HG03280 (cell line): ENCODE measurements around the gene LRRC15.

Experiments used
- ATAC-seq: cut with Tn5 transposase; IDR thresholded peaks from one replicate; pipeline ENCODE4 v1.9.1; 2021; ENCODE audit warnings: mild to moderate bottlenecking, moderate library complexity; ENCODE audit not compliant: unreplicated experiment

Gene LRRC15

GRCh38 chr3:194320744-194321243, 48.7 kb downstream of the LRRC15 start:
- ATAC-seq: no peak

- no peak for ATAC-seq
Measured at GRCh38 chr3:194320100-194320499, 49.4 kb downstream of the LRRC15 start.

GRCh38 chr3:194318511-194319161, 50.9 kb downstream of the LRRC15 start:
- no peak for ATAC-seq

GRCh38 chr3:194316918-194317317, 52.6 kb downstream of the LRRC15 start:
- ATAC-seq: no peak

- ATAC-seq: peak; percentile 23
Measured at GRCh38 chr3:194315965-194316361, 53.6 kb downstream of the LRRC15 start.

GRCh38 chr3:194315088-194315964, 54.2 kb downstream of the LRRC15 start:
- peak; percentile 88 for ATAC-seq

GRCh38 chr3:194314388-194315068, 55.0 kb downstream of the LRRC15 start:
- ATAC-seq: no peak

- ATAC-seq: no peak
Measured at GRCh38 chr3:194313560-194314387, 55.8 kb downstream of the LRRC15 start.

- ATAC-seq: no peak
Measured at GRCh38 chr3:194312743-194313281, 56.7 kb downstream of the LRRC15 start.

GRCh38 chr3:194312186-194312742, 57.3 kb downstream of the LRRC15 start:
- no peak for ATAC-seq

- no peak for ATAC-seq
Measured at GRCh38 chr3:194311000-194311399, 58.5 kb downstream of the LRRC15 start.

GRCh38 chr3:194310060-194310835, 59.3 kb downstream of the LRRC15 start:
- no peak for ATAC-seq

GRCh38 chr3:194308601-194309449, 60.7 kb downstream of the LRRC15 start:
- ATAC-seq: no peak

GRCh38 chr3:194307849-194308248, 61.7 kb downstream of the LRRC15 start:
- ATAC-seq: no peak

GRCh38 chr3:194306771-194307640, 62.5 kb downstream of the LRRC15 start:
- ATAC-seq: peak; percentile 48

GRCh38 chr3:194306109-194306686, 63.3 kb downstream of the LRRC15 start:
- peak; percentile 35 for ATAC-seq
